HEK293 (cell line): ENCODE data around the gene WDR1.

Source experiments
- CTCF ChIP-seq: fragments of 450-650 bp; formaldehyde crosslinking; IDR thresholded peaks from 2 replicates; pipeline ENCODE4 v1.5.1; 2016; ENCODE audit warnings: missing biosample characterization, missing genetic modification characterization
- KLF7 ChIP-seq: fragments of 450-650 bp; formaldehyde crosslinking; IDR thresholded peaks from 2 replicates; pipeline ENCODE4 v1.5.1; 2016; ENCODE audit warnings: missing biosample characterization, missing genetic modification characterization, borderline replicate concordance
- PATZ1 ChIP-seq: fragments of 450-650 bp; formaldehyde crosslinking; IDR thresholded peaks from 2 replicates; pipeline ENCODE4 v1.5.1; 2016; ENCODE audit warnings: missing biosample characterization, missing genetic modification characterization
- PBX3 ChIP-seq: sonication (generic); formaldehyde crosslinking; IDR thresholded peaks from 2 replicates; pipeline ENCODE4 v1.8.1; 2022; ENCODE audit warnings: mild to moderate bottlenecking, moderate library complexity, missing genetic modification reagents
- REST ChIP-seq: fragments of 450-650 bp; formaldehyde crosslinking; IDR thresholded peaks from 2 replicates; pipeline ENCODE4 v1.5.1; 2016; ENCODE audit warnings: missing biosample characterization, missing genetic modification characterization
- ZNF423 ChIP-seq: fragments of 450-650 bp; formaldehyde crosslinking; IDR thresholded peaks from 2 replicates; pipeline ENCODE4 v1.5.1; 2016; ENCODE audit warnings: missing biosample characterization, missing genetic modification characterization

DNA sequence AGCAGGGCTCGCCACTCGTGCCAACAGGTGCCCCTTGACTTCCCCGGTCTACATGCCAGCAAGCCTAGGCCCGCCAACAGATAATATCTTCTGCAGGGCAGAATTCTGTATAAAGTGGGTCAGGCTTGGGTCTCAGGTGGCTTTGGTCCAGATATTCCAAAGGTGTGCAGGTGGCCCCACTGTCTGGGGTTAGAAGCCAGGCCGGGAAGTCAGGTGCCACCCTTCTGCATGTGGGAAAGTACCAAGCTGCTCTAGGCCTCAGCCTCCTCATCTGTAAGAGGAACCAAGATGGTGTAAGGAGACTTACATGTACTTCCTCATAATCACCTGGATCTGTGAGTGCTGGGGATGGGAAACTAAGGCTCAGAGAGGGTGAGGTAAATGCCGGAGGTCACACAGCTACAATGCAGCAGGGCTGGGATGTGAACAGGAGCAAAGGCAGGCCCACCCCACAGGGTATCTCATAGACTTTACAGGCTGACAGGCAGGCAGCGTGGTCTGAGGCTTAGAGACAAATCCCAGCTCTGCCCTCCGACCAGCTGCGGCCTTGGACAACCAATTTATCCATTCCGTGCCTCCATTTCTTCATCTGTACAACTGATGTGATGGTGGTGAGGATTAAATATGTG is 35.9 kb downstream of the WDR1 start:
- TF ChIP-seq CTCF (tag by site-specific recombination): no peak
- no peak for TF ChIP-seq PBX3
- no peak for TF ChIP-seq ZNF423 (tag by site-specific recombination)
- TF ChIP-seq REST (tag by site-specific recombination): no peak
- TF ChIP-seq PATZ1 (tag by site-specific recombination): no peak
- TF ChIP-seq KLF7: no peak
